DOHH2 (cell line): ENCODE data around the gene DDAH2.

ENCODE experiments used
- H3F3A ChIP-seq: fragments of 200-600 bp; sonication (generic), shearing (Covaris generic); 2 replicates; pipeline ENCODE4 v1.6.0; 2016; ENCODE audit warnings: antibody characterized with exemption, mild to moderate bottlenecking; ENCODE audit not compliant: control insufficient read depth, insufficient read depth
- H3K27ac ChIP-seq: fragments of 200-600 bp; sonication (generic); 2 replicates; pipeline ENCODE4 v1.5.1; 2014; ENCODE audit warnings: low read depth, mild to moderate bottlenecking, low read length, moderate library complexity
- H3K27me3 ChIP-seq: fragments of 200-600 bp; sonication (generic); 2 replicates; pipeline ENCODE4 v1.6.1; 2014; ENCODE audit warnings: mild to moderate bottlenecking, low read length, mixed read lengths; ENCODE audit not compliant: control insufficient read depth
- H3K36me3 ChIP-seq: fragments of 200-600 bp; sonication (generic); 2 replicates; pipeline ENCODE4 v1.6.1; 2014; ENCODE audit warnings: mild to moderate bottlenecking, low read length, moderate library complexity, mixed read lengths; ENCODE audit not compliant: control insufficient read depth
- H3K4me1 ChIP-seq: fragments of 200-600 bp; sonication (generic); 2 replicates; pipeline ENCODE4 v1.6.1; 2014; ENCODE audit warnings: mild to moderate bottlenecking, low read length, mixed read lengths; ENCODE audit not compliant: control insufficient read depth
- H3K4me2 ChIP-seq: fragments of 200-600 bp; sonication (generic); 2 replicates; pipeline ENCODE4 v1.6.0; 2014; ENCODE audit warnings: mild to moderate bottlenecking, low read length, moderate library complexity
- H3K4me3 ChIP-seq: fragments of 200-600 bp; sonication (generic); 2 replicates; pipeline ENCODE4 v1.5.1; 2014; ENCODE audit warnings: mild to moderate bottlenecking, low read length, mixed read lengths
- H3K79me2 ChIP-seq: fragments of 200-600 bp; sonication (generic); 2 replicates; pipeline ENCODE4 v1.6.1; 2014; ENCODE audit warnings: mild to moderate bottlenecking, low read length, mixed read lengths; ENCODE audit not compliant: control insufficient read depth
- H3K9me2 ChIP-seq: fragments of 200-600 bp; sonication (generic); replicated peaks from 2 replicates; pipeline ENCODE4 v1.6.1; 2014; ENCODE audit warnings: mild to moderate bottlenecking, low read length, mixed read lengths; ENCODE audit not compliant: control insufficient read depth
- H3K9me3 ChIP-seq: fragments of 200-600 bp; sonication (generic); 2 replicates; pipeline ENCODE4 v1.6.1; 2014; ENCODE audit warnings: antibody characterized with exemption, low read length, mixed read lengths; ENCODE audit not compliant: control insufficient read depth, insufficient read depth
- H4K20me1 ChIP-seq: fragments of 200-600 bp; sonication (generic); 2 replicates; pipeline ENCODE4 v1.6.0; 2014; ENCODE audit warnings: low read depth, mild to moderate bottlenecking, antibody characterized with exemption, low read length, moderate library complexity; ENCODE audit not compliant: control insufficient read depth, insufficient read depth
- EZH2phosphoT487 ChIP-seq: fragments of 200-600 bp; sonication (generic); IDR thresholded peaks from 2 replicates; pipeline ENCODE4 v1.6.1; 2017; ENCODE audit warnings: borderline replicate concordance, mild to moderate bottlenecking, antibody characterized with exemption, low read length, moderate library complexity, mixed read lengths
- TF ChIP-seq, protein P1 (sequence below): fragments of 200-600 bp; sonication (generic); IDR thresholded peaks from one replicate; pipeline ENCODE4 v1.5.1; 2014; ENCODE audit warnings: antibody characterized with exemption, mild to moderate bottlenecking, low read depth, low read length; ENCODE audit not compliant: poor library complexity, severe bottlenecking

DDAH2 gene

DNA sequence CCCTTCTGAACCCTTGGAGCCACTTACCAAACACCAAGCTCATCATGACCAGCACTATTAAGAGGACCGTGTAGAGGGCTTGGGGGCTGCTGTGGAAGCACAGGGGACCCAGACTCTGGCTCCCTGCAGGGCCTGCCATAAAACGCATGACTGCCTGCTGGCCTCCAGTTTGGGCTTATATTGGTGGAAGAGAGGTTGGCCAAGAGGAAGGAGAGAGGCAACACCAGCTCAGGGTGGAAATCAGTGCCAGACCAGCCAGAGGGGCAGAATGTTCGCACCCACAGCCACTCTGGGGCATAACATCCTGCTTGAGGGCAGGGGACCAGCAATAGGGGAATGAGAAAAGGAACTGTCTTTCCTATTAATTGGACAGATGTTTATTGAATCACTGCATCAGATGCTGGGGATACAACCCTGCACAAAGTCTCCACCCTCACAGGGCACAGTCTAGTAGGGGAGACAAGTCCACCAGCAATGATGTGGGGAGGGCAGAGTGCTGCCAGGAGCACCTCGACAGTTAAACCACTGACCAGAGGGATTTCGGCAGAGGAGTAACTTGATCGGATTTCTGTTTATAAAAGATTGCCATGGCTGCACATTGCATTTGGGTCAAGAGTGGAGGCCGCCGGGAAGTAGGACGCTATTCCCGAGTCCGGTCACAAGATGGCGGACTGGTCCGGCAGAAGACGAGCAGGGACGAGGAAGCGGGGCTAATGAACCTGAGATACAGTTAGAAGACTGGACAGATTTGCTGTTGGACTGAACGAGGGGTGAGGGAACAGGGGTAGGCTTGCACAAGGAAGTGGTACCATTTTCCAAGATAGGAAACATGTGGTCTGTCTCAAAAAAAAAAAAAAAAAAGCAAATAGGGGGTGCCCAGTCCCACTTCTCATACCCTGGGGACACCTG lies 48.6 kb downstream of the DDAH2 start, which contains the start of gene LY6G5C:
Gene LY6G5C, minus strand, starts transcription at position 842 of the 909 bp plus-strand sequence. Its CDS starts 694 bp downstream, at position 148.
- H3K27ac ChIP-seq = no peak within 1 kb of the TSS

DNA sequence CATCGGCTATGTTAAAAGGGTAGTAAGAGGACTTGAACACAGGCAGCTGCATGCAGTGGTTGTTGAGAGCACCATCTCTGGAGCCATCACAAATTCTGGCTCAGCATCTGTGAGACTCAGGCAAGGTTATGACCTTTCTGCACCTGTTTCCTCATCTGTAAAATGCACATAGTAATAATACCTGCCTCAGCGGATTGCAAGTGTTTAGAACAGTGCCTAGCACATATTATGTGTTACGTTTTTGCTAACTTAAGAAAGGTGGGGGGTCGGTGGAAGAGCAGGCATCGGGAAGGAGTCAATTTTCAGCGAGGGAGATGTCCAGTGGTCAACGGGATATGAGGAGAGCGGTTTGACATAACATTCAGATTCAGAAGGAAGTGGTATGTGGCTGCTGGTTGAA lies 51.1 kb downstream of the DDAH2 start:
- Histone ChIP-seq H3K79me2 (no peaks in the 10 kb centered on the region), H3K36me3 (peaks cover 4% of the 10 kb centered on the region), H3K4me2 (no peak overlapping the region), H3K27ac (no peak overlapping the region), H3K4me1 (peaks cover 16% of the 10 kb centered on the region), H3K9me2 (no peaks in the 10 kb centered on the region), H3K4me3 (no peak overlapping the region), H4K20me1 (no peaks in the 10 kb centered on the region), H3F3A (peaks cover 17% of the 10 kb centered on the region), H3K27me3 (peaks cover 26% of the 10 kb centered on the region), H3K9me3 (no peaks in the 10 kb centered on the region)
- no peak for TF ChIP-seq EZH2phosphoT487
- TF ChIP-seq, protein P1, sequence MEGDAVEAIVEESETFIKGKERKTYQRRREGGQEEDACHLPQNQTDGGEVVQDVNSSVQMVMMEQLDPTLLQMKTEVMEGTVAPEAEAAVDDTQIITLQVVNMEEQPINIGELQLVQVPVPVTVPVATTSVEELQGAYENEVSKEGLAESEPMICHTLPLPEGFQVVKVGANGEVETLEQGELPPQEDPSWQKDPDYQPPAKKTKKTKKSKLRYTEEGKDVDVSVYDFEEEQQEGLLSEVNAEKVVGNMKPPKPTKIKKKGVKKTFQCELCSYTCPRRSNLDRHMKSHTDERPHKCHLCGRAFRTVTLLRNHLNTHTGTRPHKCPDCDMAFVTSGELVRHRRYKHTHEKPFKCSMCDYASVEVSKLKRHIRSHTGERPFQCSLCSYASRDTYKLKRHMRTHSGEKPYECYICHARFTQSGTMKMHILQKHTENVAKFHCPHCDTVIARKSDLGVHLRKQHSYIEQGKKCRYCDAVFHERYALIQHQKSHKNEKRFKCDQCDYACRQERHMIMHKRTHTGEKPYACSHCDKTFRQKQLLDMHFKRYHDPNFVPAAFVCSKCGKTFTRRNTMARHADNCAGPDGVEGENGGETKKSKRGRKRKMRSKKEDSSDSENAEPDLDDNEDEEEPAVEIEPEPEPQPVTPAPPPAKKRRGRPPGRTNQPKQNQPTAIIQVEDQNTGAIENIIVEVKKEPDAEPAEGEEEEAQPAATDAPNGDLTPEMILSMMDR = no peak

More for the DNA sequence above, 48.6 kb downstream of the DDAH2 start, which contains the start of gene LY6G5C:
- Histone ChIP-seq H3K27me3 (peaks cover 26% of the 10 kb centered on the region), H3K36me3 (no peaks in the 10 kb centered on the region), H3K4me3 (peak within 1 kb of the TSS; percentile 62), H4K20me1 (no peaks in the 10 kb centered on the region), H3K9me3 (no peaks in the 10 kb centered on the region), H3F3A (peaks cover 5% of the 10 kb centered on the region; the same call in 1 of the 2 replicates), H3K79me2 (no peaks in the 10 kb centered on the region), H3K4me1 (peaks cover 16% of the 10 kb centered on the region), H3K4me2 (peak within 1 kb of the TSS; percentile 77), H3K9me2 (no peaks in the 10 kb centered on the region)
- no peak for TF ChIP-seq EZH2phosphoT487
- TF ChIP-seq, protein P1 = peak; percentile 61
